ENCODE results near the gene PON1. TPM values are rescaled to one million over a fixed set of nuclear protein-coding genes. Genes with fewer than 3 reads are reported as not detected.
A peak's percentile ranks its signal among the peaks of the same experiment; 100 is the strongest.

The PON1 gene
- not detected for polyA plus RNA-seq (2013, experiment 1 of 2; ENCODE audit: insufficient read length)
- polyA plus RNA-seq (2013, experiment 2 of 2; ENCODE audit: insufficient read length), result not detected

DNA sequence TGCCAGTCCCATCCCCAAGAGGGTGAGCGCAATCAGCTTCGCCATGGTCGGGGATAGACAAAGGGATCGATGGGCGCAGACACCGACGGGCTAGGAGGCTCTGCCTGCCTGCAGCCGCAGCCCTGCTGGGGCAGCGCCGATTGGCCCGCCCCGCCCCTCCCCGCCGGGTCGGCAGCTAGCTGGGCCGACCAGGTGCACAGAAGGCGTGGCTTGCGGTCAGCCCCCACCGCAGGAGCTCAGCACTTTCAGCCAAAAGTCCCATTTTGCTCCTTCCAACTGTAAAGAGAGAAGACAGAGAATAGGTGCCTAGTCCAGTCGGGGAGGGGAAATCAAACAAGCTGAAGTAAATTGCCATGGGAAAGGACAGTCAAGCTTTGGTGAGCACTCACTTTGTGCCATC lies at the start of gene PON1:
Gene PON1 (minus strand): TSS at position 102 of the 400 bp plus-strand sequence. CDS start 57 bp downstream, at position 45.
- no peak for DNase-seq

DNA sequence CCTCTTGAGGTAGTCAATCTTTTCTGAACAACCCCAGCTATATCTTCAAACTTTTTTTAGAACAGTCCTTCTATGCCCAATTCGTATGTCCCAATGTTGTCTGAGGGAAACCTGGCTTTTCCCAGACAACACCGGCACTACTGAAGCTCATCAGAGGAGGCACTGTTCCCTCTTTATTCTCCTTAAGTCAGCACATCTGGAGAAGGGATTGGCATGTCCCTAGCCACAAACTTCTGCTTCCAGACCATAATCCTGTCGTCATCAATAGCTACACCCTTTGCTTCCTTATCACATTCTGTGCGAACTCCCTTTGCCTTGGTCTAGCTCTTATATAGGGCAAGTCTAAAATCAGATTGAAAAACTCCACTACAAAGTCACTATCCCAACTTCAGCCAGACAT lies 49.0 kb upstream of the PON1 start:
- DNase-seq, result no peak

DNA sequence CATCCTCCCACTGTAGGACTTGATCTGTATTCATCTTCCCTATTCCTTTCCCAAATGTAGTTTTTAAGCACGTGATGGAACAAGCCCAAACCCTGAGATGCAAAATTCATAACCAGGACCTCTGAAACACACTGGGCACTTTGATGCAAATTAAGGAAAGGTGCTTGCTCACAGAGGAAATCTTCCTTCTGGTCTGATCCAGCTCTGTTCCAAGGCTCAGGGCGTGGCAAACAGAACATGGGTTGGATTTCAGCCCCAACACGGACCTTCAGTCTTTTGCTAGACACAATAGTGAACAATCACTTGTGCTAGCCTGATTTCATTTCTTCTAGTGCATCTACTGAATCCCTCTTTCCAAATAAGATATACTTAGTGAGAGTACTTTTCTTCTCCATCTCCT lies 43.9 kb upstream of the PON1 start:
- DNase-seq, result no peak

DNA sequence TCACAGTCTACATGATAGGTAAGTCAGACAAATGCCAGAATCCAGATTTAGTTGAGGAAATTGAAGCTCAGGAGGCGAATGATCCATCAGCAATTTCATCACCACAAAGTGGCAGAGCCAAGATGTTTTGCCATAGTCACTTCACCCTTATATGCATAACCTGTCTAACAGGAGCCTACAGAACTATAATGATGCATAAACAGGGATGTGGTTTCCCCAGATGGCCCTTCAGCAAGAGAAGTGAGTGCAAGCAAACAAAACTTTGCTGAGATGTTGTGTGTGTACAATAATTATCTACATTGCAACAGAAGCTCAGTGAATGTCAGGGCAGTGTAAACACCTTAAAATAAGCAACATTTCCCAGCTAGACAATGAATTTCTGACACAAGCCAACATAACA lies 43.3 kb upstream of the PON1 start:
- DNase-seq, result no peak

DNA sequence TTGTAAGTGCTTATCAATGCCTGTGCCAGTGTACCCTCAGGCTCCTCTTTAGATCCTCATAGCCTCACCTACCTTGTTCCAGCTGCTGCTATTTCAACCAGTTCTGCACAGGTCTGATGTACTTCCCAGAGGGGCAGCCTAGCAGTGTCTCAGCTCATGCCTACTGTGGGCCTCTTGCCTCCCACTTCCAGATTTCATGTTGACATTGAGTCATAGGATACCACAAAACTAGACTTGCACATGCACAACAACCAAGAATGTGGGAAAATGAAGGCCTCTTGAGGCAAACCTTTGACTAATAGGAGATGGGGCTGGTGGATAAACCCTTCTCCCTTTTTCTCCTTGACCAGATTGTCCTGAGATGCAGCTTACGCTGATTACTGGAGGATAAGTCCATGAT lies 40.8 kb upstream of the PON1 start:
- no peak for DNase-seq

DNA sequence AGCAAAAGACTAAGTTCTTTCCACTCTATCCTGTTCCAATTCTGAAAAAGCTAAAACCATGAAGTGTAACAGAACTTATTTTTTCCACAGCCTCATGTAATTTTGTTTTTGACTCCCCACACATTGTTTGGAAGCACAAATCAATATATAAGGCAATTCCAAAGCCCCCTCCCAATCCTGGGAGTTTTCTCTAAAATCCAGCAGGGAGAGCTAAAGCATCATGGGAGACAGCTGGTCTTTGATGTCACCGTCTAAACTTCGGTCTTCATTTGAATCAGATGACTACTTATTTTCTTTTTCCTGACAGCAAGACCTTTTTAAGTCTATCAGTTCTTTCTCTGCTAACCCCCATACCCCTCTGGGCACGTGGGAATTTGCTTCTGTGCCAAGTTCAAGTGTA lies 33.3 kb upstream of the PON1 start:
- no peak for DNase-seq

DNA sequence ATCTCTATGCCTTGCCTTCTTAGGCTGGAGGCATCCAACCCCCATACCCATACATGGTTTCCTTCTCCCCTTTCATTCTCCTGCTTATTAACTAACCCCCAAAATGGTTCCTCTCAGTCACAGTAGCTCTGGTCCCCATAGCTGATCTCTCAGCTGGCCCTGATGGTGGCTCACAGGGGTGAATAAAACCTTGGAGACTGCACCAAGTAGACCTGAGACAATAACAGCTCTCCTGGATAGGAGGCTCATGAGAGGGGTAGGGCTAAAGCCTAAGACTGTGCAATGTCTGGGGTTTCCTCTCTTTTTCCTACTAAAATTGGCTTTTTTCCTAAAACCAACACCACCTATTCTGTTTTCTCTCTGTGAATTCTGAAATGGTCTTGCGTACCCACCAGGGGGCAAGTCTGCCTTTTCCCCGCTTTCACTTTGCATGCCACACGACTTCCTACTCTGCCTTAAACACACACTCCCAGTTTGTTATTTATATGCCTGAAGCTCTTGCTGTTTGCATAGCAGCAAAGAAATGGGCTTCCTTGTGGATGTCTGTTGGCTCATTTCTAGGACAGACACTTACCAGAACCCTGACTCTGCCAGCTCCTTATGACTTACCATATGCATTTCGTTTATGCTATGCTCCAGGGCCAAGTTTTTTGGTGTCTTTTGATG lies 18.4 kb upstream of the PON1 start:
- DNase-seq, result no peak

DNA sequence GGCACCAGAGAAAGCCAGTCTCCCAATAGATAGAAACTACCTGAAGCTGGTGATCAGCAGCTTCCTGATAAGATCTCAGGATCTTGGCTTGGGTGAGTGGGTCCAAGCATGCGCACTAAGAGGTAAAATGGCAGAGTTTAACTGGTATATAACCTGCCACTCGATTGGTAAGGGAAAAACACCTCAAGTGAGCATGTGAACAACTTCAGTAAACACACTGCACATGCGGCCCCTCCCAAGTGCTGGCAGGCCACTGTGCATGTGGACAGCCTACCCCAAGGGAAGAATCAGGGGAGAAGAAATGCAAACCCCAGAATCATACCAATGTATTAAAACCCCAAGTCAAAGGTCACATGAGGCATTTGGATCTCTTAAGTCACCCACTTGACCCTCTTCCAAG lies 17.7 kb upstream of the PON1 start:
- no peak for DNase-seq

DNA sequence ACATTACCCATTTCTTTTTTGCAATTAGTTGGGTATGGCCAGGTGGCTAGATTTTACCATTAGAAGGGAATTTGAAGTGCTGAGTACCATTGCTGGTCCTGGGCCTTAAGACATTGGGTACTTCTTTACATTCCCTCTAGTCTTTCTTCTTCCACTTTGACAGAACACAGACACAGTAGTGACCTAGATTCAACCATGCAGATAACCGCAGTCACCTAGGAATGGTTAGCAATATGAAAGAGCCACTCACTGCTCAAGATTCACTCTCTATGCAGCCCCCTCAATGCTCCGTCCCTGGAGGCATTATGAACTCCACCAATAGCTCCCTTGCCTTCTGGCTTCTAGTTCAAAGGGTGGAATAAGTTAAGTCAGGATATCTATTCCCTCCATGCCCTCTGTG lies 16.2 kb upstream of the PON1 start:
- DNase-seq, result no peak

DNA sequence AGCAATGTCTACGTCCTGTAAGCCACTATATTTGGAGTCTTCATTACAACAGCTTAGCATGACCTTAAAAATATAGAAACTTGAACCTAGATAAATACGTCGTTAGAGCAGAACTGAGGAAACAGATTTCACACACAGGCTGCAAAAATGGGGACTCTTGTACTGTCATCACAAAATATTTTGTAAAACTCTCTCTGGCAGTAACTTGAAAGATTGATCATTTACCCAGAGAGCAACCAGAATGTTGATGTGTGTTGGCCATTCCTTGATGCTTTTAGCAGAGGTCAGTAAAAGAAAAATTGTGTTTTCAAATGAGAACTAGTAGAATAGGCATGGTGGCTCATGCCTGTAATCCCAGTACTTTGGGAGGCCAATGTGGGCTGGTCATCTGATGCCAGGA lies 14.5 kb upstream of the PON1 start:
- DNase-seq, result no peak

DNA sequence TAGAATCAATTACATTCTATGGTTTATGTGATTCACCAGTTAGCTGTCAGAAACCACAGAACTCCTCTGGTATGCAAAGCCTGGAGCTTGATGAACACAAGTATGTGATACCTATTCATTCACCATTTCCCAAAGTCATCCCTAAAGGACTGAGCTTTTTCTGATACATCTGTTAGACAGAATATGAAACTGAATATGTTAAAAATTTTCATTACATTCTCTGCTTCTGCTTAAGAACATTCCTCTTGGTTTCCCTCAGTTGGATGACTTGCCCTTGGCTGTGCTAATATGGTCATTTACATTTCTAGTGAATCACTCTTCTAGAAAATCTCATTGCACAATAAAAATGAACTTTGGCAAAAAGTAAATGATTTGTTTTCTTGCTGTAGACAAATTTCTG lies 10.8 kb upstream of the PON1 start:
- DNase-seq, result peak; percentile 96

DNA sequence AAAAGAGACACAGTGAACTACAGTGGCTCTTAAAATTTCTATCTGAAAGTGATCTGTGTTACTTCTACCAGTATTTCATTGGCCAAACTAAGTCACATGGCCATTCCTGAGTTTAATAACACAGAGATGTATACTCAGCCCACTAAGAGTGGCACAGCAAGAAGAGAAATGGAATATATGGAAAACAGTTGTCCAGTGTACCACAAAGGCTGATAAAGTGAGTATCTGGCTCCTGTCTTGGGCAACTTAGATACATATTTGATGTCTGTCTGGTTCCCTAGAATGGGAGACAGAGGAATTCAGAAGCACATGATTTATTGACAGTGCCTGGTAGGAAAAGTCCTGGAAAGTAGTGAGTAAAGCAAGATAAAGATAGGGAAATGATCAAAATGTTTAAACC lies 10.1 kb upstream of the PON1 start:
- DNase-seq, result peak; percentile 57

DNA sequence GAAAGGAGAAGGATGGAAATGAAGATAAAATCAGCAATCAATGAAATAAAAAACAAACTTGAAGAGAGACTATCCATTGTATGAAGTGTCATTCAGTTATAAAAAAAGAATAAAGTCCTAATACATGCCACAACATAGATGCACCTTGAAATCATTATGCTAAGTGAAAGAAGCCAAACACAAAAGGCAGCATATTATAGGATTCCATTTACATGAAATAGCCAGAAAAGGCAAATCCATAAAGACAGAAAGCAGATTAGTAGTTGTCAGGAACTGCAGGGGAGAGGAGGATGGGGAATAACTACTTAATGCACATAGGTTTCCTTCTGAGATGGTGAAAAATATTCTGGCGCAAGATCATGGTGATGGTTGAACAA lies 6.6 kb upstream of the PON1 start:
- DNase-seq, result peak; percentile 10

DNA sequence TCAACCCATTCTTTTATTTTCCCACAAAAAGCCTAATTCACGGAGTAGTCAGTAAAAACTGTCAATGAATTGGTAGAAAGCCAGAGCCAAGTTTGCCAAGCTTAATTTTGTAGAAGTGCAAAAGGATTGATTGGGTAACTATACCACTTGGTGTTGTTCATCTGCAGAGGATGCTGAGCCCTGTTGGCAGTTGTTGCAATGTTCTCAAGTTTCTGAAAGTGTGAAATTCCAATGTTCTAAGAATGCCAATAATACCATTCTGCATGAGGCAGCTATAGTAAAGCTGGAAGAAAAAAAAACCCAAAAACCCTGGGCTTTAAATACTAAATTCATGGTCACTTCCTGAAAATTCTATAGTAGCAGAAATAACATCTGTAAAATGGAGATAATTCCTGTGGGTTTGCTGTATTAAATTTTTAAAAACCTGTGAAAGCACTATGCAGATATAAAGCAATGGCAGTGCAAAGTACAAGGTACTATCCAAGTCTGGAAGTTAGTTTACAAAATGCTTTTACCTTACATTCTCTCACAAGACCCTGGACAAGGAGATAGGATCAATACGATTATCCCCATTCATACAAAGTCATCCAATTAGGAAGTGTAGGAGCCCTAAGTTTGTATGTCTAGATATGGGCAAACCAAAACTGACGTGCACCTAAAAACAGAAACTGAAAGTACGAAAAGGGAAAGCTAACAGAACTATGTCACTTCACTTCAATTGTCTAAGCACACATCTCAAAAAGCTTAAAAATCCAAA lies 6.0 kb upstream of the PON1 start:
- peak; percentile 71 for DNase-seq

DNA sequence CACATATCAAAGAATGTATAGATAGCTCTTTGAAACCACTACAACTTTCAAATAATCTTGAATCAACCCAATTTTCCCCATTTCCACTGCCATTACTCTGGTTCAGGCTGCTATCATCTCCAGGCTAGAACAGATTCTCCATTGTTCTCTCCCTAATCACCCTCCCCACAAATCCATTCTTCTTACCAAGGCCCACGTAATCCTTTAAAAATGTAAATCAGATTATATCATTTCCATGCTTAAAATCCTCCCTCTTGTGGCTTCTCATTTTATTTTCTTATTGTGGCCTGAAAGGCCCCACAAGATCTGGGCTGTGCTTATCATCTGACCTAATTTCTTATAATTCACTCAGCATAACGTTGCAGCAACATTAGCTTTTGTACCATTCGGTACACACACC lies 3.0 kb upstream of the PON1 start:
- DNase-seq, result no peak

DNA sequence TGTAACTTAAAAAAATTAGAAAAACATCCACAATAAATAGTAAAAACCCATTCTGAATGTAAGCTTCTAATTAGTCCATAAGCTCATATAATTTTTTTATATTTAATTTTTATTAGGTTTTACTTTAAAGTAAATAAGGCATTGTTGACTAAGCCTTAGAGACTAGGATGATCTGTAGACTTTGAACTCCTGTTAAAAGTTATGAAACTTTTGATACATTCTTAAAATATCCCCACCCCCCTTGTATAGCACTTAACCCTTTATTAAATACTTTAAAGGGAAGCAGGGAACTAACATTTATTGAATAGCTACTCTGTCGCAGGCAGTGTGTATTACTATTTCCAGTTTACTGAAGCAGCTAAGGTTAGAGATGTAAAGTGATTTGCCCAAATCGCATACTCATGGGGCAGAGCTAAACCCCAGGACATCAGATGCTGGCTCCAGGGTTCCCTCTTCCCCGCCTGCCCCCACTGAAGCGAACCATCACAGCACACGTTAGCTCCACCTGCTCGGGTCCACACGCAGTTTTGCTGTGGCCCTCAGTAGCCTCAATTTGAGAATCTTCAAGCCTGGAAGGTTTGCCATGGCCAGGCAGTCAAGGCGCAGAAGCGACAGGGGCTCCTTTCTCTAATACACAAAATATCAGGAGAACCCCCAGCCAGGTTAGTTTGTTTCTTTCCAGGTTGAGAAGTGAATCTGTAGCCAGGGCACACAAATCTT lies 762 bp downstream of the PON1 start:
- DNase-seq, result no peak

DNA sequence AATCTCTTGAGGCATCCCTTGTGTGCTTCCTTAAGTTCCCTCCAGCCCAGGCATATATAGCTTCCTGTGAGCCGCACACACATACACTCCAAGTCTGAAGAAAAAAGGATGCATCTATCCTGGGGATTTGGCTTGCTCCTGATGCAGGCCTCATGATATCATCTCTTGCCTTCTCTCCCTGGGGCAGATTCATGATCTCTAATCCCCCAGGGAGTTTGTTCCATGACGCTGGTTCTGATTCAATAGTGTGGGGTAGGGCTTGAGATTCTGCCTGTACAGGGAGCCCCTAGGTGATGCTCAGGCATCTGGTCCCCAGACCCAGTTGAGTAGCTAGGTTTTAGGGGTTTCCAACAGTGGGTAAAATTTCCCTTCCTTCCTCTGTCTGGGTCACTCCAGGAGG lies 1.5 kb downstream of the PON1 start:
- peak; percentile 52 for DNase-seq

DNA sequence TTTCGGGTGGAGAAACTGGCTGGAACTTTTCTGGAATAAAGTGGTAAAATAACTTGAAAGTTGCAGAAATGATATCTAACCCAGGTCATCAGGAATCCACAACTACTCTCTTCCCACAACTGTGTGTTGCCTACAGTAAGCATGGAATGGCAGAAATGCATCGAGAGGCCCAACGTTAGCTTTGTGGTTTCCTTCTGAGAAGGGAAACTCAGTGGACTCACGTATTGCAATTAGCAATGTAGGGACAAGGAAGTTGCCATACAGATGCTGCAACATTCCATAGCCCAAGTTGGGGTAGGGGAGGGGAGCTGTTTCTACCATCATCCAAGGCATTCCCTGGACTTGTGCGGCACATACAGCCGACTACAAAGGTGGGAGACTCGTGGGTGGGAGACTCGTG lies 1.9 kb downstream of the PON1 start:
- peak; percentile 76 for DNase-seq

DNA sequence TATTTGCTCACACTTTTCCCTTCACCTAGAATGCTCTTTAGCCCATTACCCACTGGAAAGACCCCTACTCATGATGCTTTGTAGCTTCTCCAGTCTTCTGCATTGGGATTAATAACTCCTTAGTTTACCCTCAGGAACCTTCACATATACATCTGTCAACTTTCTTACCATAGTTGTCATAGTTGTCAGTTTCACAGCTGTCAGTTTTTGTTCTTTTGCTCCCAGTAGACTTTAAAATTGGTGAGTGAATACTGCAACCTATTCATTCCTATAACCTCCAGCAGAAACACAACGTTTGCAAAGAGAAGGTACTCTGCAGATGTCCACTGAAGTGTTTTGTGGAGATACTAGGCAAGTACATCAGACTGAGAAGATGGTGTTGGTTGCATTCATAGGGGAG lies 2.6 kb downstream of the PON1 start:
- no peak for DNase-seq

DNA sequence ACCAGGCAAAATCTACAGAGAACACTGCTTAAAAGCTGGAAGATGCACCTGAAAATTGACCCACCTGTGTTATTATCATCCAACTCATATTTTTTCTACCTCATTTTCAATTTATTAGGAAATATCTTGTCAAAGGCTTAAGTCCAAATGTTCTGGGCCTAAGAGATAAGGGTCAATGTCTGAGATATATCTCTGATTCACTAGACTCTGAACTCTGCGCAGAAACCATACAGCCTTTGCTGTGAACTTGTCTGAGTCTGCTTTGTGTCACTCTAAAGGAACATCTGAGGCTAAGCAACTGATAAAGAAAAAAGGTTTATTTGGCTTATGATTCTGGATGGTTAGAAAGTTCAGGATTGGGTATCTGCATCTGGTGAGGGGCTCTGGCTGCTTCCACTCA lies 3.7 kb downstream of the PON1 start:
- no peak for DNase-seq

DNA sequence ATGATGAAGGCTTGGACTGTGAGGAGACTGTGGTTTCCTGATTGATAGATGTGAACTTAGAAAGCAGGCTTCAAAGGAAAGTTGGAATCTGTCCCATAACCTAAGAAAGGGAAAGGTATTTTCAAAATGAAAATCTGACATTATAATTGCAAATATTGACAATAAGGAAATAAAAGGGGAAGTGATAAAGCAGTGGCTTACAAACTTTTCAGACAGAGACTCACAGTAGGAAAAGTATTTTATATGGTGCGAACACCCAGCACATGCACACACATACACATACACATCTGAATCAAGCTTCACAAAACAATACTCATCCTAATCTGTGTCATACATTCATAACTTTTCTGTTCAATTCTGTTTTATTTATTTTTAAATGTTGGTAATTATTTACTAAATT lies 4.8 kb downstream of the PON1 start:
- no peak for DNase-seq

DNA sequence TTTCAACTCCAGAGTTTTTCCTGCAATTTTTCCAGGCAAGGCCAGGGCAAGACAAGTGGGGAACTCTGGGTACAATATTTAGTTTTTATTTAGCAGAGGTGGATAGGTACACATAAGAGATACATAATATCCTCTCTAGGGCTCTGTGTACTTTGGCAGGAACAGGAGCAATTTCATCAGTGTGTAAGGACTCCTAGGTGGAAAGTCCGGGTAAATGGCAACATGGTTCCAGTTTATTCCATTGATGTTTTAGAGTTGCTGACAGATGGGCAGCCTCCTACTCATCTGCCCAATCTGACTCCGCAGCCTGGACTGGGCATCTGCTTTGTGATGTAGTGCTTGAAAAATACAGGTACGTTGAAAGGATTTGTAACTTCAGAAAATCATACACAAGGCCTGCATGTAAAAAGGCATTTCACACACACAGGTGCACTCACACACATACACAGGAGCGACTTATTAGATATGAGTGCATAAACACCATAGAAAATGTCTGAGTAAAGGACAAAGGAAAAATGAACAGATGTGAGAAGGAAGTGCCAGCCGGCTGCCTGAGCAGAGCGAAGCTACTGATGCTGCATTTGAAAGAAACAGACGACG lies 5.7 kb downstream of the PON1 start:
- DNase-seq, result no peak

DNA sequence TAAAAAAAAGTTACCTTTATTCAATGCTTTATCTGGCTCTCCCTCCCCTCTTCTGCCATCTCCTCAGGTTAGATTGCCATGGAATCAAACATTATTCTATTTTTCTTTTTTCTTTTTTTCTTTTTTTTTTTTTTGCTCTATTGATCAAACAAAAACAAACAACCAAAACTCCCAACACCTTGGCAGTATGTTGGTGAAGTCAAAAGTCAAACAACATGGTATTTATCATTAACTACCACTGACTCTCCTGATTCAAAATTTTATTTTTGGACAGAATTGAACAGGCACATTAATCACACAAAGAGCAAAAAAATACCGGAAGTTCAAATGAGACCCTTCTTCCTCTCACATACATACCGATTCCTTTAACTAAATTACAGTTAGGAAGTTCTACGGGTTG lies 6.4 kb downstream of the PON1 start:
- no peak for DNase-seq

Data from fibroblast of skin of abdomen (primary cell).